ENCODE data around the gene THAP3. TPM values are rescaled to one million over a fixed set of nuclear protein-coding genes. Genes with fewer than 3 reads are reported as not detected.

THAP3 gene
- polyA plus RNA-seq, 12 donors = 14.1 to 20.4 (median 16.0) TPM; not detected in 1

- peak; percentile 75 for DNase-seq
These were observed 20.6 kb upstream of the THAP3 start for GRCh38 chr1:6603915-6604558.

DNA sequence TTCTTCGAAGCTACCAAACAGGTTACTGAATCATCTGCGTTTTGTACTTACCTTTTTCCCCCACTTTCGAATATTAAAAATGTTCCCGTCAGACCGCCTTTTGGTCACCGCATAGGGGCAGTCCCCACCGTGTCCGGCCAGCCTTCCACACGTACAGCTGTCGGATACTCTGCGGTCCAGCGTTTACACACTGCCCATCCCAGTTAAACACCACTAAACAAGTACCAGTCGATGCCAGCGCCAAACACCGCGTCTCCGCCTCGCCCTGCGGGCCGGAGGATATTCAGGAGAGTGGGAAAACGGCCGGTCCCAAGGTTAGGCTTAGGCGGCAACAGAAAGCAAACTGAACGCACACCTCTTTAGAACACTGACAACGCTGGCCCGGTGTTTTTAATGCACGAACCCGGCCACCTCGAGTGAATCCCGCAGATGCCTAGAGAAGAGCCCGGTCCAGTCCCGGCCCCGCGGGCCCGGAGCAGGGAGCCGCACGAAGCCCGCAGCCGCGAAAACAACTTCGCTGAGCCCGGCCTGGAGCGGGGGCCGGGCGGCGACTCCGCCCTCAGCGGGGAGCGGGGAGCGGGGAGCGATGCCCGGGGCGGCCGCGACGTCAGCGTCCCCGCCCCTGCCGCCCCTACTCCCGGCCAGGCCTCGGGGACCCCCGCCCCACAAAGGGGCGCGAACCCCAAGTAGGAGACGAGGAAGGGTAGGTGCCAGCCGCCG is 11.9 kb upstream of the THAP3 start:
- no peak for DNase-seq

GRCh38 chr1:6613361-6614018 is 11.2 kb upstream of the THAP3 start, which contains the start of gene PHF13:
TSS of gene PHF13 (plus strand) at chr1:6613731. CDS start at chr1:6614067, 336 bp downstream.
- DNase-seq = peak; percentile 99

- peak; percentile 42 for DNase-seq
These were observed 10.4 kb upstream of the THAP3 start for GRCh38 chr1:6614019-6614928.

GRCh38 chr1:6614929-6615785 is 9.5 kb upstream of the THAP3 start:
- DNase-seq = no peak

DNA sequence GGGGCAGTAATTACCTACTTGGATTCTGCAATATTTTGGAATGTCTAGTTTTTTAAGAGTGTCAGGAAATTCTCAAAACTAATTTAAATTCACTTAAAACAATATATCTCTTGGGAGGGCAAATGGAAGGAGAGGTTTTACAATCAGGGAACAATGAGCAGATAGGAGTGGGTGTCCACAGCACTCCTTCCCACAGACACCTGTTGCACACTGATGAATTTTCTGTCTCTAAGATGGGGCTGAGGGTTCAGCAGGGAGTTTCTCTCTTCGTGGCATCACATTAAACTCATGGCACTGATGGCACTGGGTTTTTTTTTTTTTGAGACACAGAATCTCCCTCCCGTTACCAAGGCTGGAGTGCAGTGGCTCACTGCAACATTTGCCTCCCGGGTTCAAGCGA is 5.6 kb upstream of the THAP3 start:
- no peak for DNase-seq

- DNase-seq = no peak
These were observed 3.0 kb upstream of the THAP3 start for GRCh38 chr1:6621429-6622391.

- DNase-seq = no peak
These were observed 2.1 kb upstream of the THAP3 start for GRCh38 chr1:6622396-6623152.

GRCh38 chr1:6623269-6623965 is 1.3 kb upstream of the THAP3 start:
- DNase-seq = no peak

- DNase-seq = peak; percentile 64
These were observed 999 bp downstream of the THAP3 start for GRCh38 chr1:6625584-6626149.

DNA sequence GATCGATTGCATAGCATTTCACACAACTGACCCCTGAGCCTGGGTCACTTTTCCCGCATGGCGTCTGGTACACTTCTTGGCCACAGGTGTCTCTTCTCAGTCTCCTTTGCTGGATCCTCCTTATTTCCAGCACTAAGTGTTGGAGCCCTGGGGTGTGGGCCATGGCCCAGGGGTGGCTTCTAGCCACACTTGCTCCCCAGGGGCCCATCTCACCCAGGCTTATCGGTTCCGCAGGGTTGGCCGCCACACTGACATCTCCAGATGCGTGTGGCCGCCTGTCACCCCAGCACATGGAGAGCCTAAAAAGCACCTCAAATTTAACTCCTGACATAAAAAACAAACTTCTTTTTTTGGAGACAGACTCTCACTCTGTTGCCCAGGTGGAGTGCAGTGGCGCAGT is 2.4 kb downstream of the THAP3 start:
- no peak for DNase-seq

GRCh38 chr1:6627841-6628545 is 3.3 kb downstream of the THAP3 start:
- no peak for DNase-seq

DNA sequence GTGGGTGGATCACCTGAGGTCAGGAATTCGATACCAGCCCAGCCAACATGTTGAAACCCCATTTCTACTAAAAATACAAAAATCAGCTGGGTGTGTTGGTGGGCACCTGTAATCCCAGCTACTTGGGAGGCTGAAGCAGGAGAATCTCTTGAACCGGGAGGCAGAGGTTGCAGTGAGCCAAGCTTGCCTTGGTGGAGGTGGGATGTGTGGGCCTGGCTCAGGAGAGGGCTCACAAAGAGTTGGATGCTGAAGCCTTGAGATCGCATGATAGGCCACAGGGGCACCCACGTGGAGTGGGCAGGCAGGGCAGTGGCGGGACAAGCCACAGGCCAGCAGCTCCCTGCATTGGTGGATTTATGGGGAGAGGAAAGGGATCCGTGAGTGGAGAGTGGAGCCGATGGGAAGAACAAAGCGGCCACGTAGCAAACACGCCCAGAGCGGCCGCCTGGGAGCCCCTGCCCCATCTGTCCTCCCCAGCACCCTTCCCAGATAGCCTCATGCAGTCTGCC is 4.4 kb downstream of the THAP3 start:
- no peak for DNase-seq

- no peak for DNase-seq
These were observed 5.4 kb downstream of the THAP3 start for GRCh38 chr1:6630027-6630426.

GRCh38 chr1:6631058-6631457 is 6.4 kb downstream of the THAP3 start:
- no peak for DNase-seq

- no peak for DNase-seq
These were observed 8.2 kb downstream of the THAP3 start for GRCh38 chr1:6632588-6633514.
